ENCODE results near the gene C19orf47.

- TF ChIP-seq CTCF (IDR thresholded peaks at IDR 0.05; ENCODE audit: extremely low read depth in 1 of 2, insufficient read depth in 1 of 2, low read depth in 1 of 2, low read length in 2 of 2) = no peak
- TF ChIP-seq POLR2A (IDR thresholded peaks at IDR 0.05; ENCODE audit: low read depth, low read length) = no peak
These were observed 837 bp upstream of the C19orf47 start for GRCh38 chr19:40348961-40349507.

Data from endothelial cell of umbilical vein (primary cell).